Measurements from ENCODE around the gene CLSTN3. TPM values are rescaled to one million over a fixed set of nuclear protein-coding genes. Genes with fewer than 3 reads are reported as not detected.

CLSTN3 gene
- total and polyA plus RNA-seq, 2 of the 8 experiments (the other 6 are each of a cell fraction or from before 2014, with no cell fraction given) = 20.4 to 26.3 TPM

- Histone ChIP-seq H3K56ac (replicated peaks; ENCODE audit: insufficient read length, low read depth, low read length) (peak within 1 kb of the TSS; percentile 59), H2BK12ac (ENCODE audit: low read depth, low read length) (no peak within 1 kb of the TSS; the same call in 1 of the 2 replicates), H3K9me3 (ENCODE audit: insufficient read depth in 2 of 2, low read depth in 1 of 2, low read length in 1 of 2) (no peaks in the 10 kb centered on the region), H3K79me2 (ENCODE audit: control insufficient read depth in 1 of 2, insufficient read depth in 2 of 2, low read length in 2 of 2) (peaks cover 0 to 11% of the 10 kb centered on the region in 2 experiments; a peak in 1 of 4 replicates), H4K91ac (replicated peaks; ENCODE audit: insufficient read length, low read length) (peak within 1 kb of the TSS; percentile 60), H2BK20ac (ENCODE audit: low read length) (no peak within 1 kb of the TSS), H3K18ac (ENCODE audit: extremely low read depth, low read length) (peak within 1 kb of the TSS; percentile 74), H2AK5ac (ENCODE audit: low read depth, low read length) (no peak within 1 kb of the TSS), H2BK5ac (ENCODE audit: low read depth, low read length) (peak within 1 kb of the TSS; percentile 79), H4K20me1 (replicated peaks in 1 of 2; ENCODE audit: control insufficient read depth in 1 of 2, insufficient read depth in 2 of 2, low read length in 2 of 2) (no peaks in the 10 kb centered on the region), H3K9ac (replicated peaks in 1 of 4; ENCODE audit: extremely low read depth in 1 of 4, low read depth in 3 of 4, low read length in 3 of 4) (peak within 1 kb of the TSS in 3 of 4 experiments; percentile 35 to 57 (median 52); a peak in 6 of 7 replicates), H3K27ac (ENCODE audit: low read depth, low read length) (peak within 1 kb of the TSS; percentile 43; the same call in 1 of the 2 replicates), H3K4me2 (ENCODE audit: insufficient read depth in 1 of 2, low read depth in 2 of 2, low read length in 2 of 2) (peak within 1 kb of the TSS; percentile 96 to 100), H3K4me1 (replicated peaks in 1 of 4; ENCODE audit: control insufficient read depth in 3 of 4, insufficient read depth in 4 of 4, low read length in 3 of 4) (peaks cover 0 to 13% (median 3%) of the 10 kb centered on the region in 4 experiments; a peak in 4 of 7 replicates), H3K4me3 (ENCODE audit: extremely low read depth in 1 of 4, insufficient read depth in 2 of 4, low read depth in 3 of 4, low read length in 4 of 4) (peak within 1 kb of the TSS; percentile 62 to 89 (median 84)), H3K14ac (ENCODE audit: insufficient read length) (no peak within 1 kb of the TSS), H4K8ac (ENCODE audit: extremely low read depth, insufficient read depth, low read length) (peak within 1 kb of the TSS; percentile 83), H3K23ac (ENCODE audit: insufficient read length) (no peak within 1 kb of the TSS), H3K36me3 (ENCODE audit: control insufficient read depth in 2 of 4, insufficient read depth in 4 of 4, low read length in 3 of 4) (peaks cover 0 to 29% (median 0%) of the 10 kb centered on the region in 4 experiments; a peak in 5 of 8 replicates), H3K4ac (replicated peaks; ENCODE audit: insufficient read length, low read depth, low read length) (no peak within 1 kb of the TSS), H3K79me1 (ENCODE audit: low read depth, low read length) (no peaks in the 10 kb centered on the region), H2BK120ac (replicated peaks; ENCODE audit: low read depth, low read length) (peak within 1 kb of the TSS; percentile 58), H2BK15ac (ENCODE audit: low read length) (peak within 1 kb of the TSS; percentile 14; the same call in 1 of the 2 replicates), H3K27me3 (replicated peaks in 1 of 4; ENCODE audit: control insufficient read depth in 3 of 4, extremely low read depth in 1 of 4, insufficient read depth in 3 of 4, low read length in 3 of 4) (no peaks in the 10 kb centered on the region), H2AFZ (ENCODE audit: low read length) (peak within 1 kb of the TSS; percentile 97), H3K23me2 (ENCODE audit: low read depth, low read length) (peaks cover 9% of the 10 kb centered on the region), H4K5ac (ENCODE audit: insufficient read length, low read depth, low read length) (peak within 1 kb of the TSS; percentile 53)
- ChIA-PET CTCF (ENCODE audit: partially characterized antibody) (interaction anchor here (0.6 to 2.8 kb wide), 8 partner anchors 27 to 450 kb away, joined by 3 to 22 read pairs (median 3); no protein-coding TSS in a partner anchor), POLR2A (ENCODE audit: partially characterized antibody) (interaction anchor here (1.4 to 2.9 kb wide), 3 partner anchors 12 to 245 kb away, joined by 5 to 11 read pairs (median 8); partner anchors contain the start of gene C12orf57)
- 2% methylated on average over 24 of the region's 68 CpGs; no CpG with 5 or more reads in 1 of the 2 experiments for WGBS, 2 experiments (ENCODE audit: extremely low coverage in 1 of 2, insufficient coverage in 1 of 2, insufficient read length in 1 of 2, insufficient replicate concordance in 2 of 2, low coverage in 1 of 2, low lambda C conversion rate in 2 of 2, missing lambda C conversion rate in 1 of 2)
- DNase-seq (ENCODE audit: low read depth in 1 of 2, low spot score in 2 of 2) = peak; percentile 77 to 81
- FAIRE-seq = no peak
- TF ChIP-seq SIN3A (conservative IDR thresholded peaks at IDR 0.05 in 1 of 2, IDR thresholded peaks at IDR 0.05 in 1 of 2; ENCODE audit: low read depth in 1 of 2, low read length in 2 of 2) (peak in 1 of 2 experiments; percentile 82; a peak in 2 of 4 replicates), HDAC6 (IDR thresholded peaks at IDR 0.05; ENCODE audit: low read depth, low read length) (no peak), MAX (IDR thresholded peaks at IDR 0.05) (peak; percentile 88), CBX5 (IDR thresholded peaks at IDR 0.05; ENCODE audit: low read depth, low read length) (no peak), HDAC2 (IDR thresholded peaks at IDR 0.05; ENCODE audit: borderline replicate concordance in 1 of 2, low read depth in 2 of 2, low read length in 2 of 2) (peak; percentile 23 to 40; a peak in 1 of 4 replicates), PHF8 (conservative IDR thresholded peaks at IDR 0.05; ENCODE audit: low read depth, low read length) (peak; percentile 73), EGR1 (IDR thresholded peaks at IDR 0.05; ENCODE audit: borderline replicate concordance, low read depth, low read length) (no peak; the same call in 1 of the 2 replicates), RBBP5 (IDR thresholded peaks at IDR 0.05; ENCODE audit: borderline replicate concordance, low read depth, low read length) (peak; percentile 41; the same call in 1 of the 2 replicates), TEAD4 (IDR thresholded peaks at IDR 0.05; ENCODE audit: low read depth, low read length) (no peak)
These were observed 59.5 kb downstream of the CLSTN3 start, which contains the start of gene PEX5 for GRCh38 chr12:7189398-7190267. Gene PEX5 (plus strand): TSS chr12:7189686. CDS start chr12:7190378, 692 bp downstream.
